Fibroblast of lung (primary cell): ENCODE measurements around the gene LDLRAD4.

Experiments used
- CTCF ChIP-seq, 2 donors: IDR thresholded peaks in 1 of 2; conservative IDR thresholded peaks in 1 of 2; 1 replicate in 1 of 2; 2 replicates in 1 of 2; pipeline ENCODE4 v1.5.1; 2011 to 2012; ENCODE audit warnings: low read length in 2 of 2, control low read depth in 1 of 2, inconsistent platforms in 1 of 2, low read depth in 1 of 2, mild to moderate bottlenecking in 1 of 2
- EZH2 ChIP-seq: IDR thresholded peaks from 2 replicates; pipeline ENCODE4 v1.5.1; 2012; ENCODE audit warnings: low read length, control low read depth, mild to moderate bottlenecking; ENCODE audit errors: missing control alignments

- TF ChIP-seq CTCF (conservative IDR thresholded peaks at IDR 0.05 in 1 of 2, IDR thresholded peaks at IDR 0.05 in 1 of 2; ENCODE audit: low read depth in 1 of 2, low read length in 2 of 2) (no peak), EZH2 (no peak)
Observed at GRCh38 chr18:13395577-13395976, 177.0 kb downstream of the LDLRAD4 start.
